Suprapubic skin (tissue), 4 donors: ENCODE measurements around the gene CAMKK1.

ENCODE experiments used
- CTCF ChIP-seq, 2 donors: fragments of 200-600 bp in 1 of 2; fragments of 450-650 bp in 1 of 2; sonication (generic) in 1 of 2; IDR thresholded peaks; one replicate each; pipeline ENCODE4 v1.5.1; 2016 to 2019; ENCODE audit warnings: antibody characterized with exemption in 2 of 2, mild to moderate bottlenecking in 1 of 2, moderate library complexity in 1 of 2
- EP300 ChIP-seq: sonication (generic); formaldehyde crosslinking; IDR thresholded peaks from one replicate; pipeline ENCODE4 v1.6.1; 2017; ENCODE audit warnings: antibody characterized with exemption
- POLR2AphosphoS5 ChIP-seq, 3 donors: sonication (generic); formaldehyde crosslinking; IDR thresholded peaks; one replicate each; pipeline ENCODE4 v1.6.1; 2017; ENCODE audit warnings: antibody characterized with exemption in 3 of 3

GRCh38 chr17:3917391-3917931 lies 24.6 kb upstream of the CAMKK1 start:
- TF ChIP-seq POLR2AphosphoS5 (IDR thresholded peaks at IDR 0.05): no peak
- TF ChIP-seq CTCF (IDR thresholded peaks at IDR 0.05): no peak
- TF ChIP-seq EP300: no peak
